GM23248 (cell line): Measurements from ENCODE around the gene QRFP.

Source experiments
- EZH2 ChIP-seq: fragments of 200-600 bp; sonication (generic); IDR thresholded peaks from 2 replicates; pipeline ENCODE4 v1.6.1; 2018; ENCODE audit warnings: antibody characterized with exemption, mild to moderate bottlenecking; ENCODE audit not compliant: insufficient read depth, poor library complexity, severe bottlenecking
- EZH2phosphoT487 ChIP-seq: fragments of 200-600 bp; sonication (generic); IDR thresholded peaks from 2 replicates; pipeline ENCODE4 v1.6.1; 2018; ENCODE audit warnings: antibody characterized with exemption, moderate library complexity, mild to moderate bottlenecking, low read depth; ENCODE audit not compliant: insufficient read depth

GRCh38 chr9:130849356-130849755, 47.3 kb downstream of the QRFP start:
- TF ChIP-seq EZH2phosphoT487 (no peak), EZH2 (no peak)
